HEK293 (cell line): ENCODE measurements around the gene SLC37A2.
A peak's percentile ranks its signal among the peaks of the same experiment; 100 is the strongest.
"Not testable (repeated sequence)": the region's sequence is repeated elsewhere in the genome, so short reads cannot be mapped to it uniquely, and the experiment has no call there.

ENCODE experiments used
- CTCF ChIA-PET: fragments of 350-600 bp; formaldehyde crosslinking; extraction: SDS; loops from one replicate; lab custom pipeline; 2021; ENCODE audit warnings: antibody characterized with exemption; lab: Yijun Ruan, JAX
- POLR2A ChIA-PET: fragments of 300-600 bp; formaldehyde crosslinking; extraction: SDS; loops from one replicate; lab custom pipeline; 2020; ENCODE audit warnings: antibody characterized with exemption, inconsistent platforms; lab: Yijun Ruan, JAX
- H3K27ac ChIP-seq: fragments of 200-500 bp; sonication (Bioruptor generic); 2 replicates; pipeline ENCODE4 v1.5.1; 2014; ENCODE audit warnings: low read depth, low read length, control low read depth, inconsistent platforms; ENCODE audit errors: extremely low read depth
- H3K36me3 ChIP-seq, 2 experiments: fragments of 200-500 bp in 1 of 2; sonication (Bioruptor generic) in 1 of 2; 1 replicate in 1 of 2; 2 replicates in 1 of 2; pipeline ENCODE4 v1.5.1; 2014 to 2017; ENCODE audit warnings: inconsistent platforms in 2 of 2, low read length in 2 of 2; ENCODE audit not compliant: control insufficient read depth in 2 of 2, insufficient read depth in 1 of 2
- H3K4me1 ChIP-seq: fragments of 200-500 bp; sonication (Bioruptor generic); 2 replicates; pipeline ENCODE4 v1.5.1; 2014; ENCODE audit warnings: mild to moderate bottlenecking, low read length, inconsistent platforms; ENCODE audit not compliant: control insufficient read depth, insufficient read depth
- H3K4me3 ChIP-seq: 2 replicates; pipeline ENCODE4 v1.5.1; 2011; ENCODE audit warnings: low read depth, mild to moderate bottlenecking, control low read depth, low read length, moderate library complexity
- H3K9me3 ChIP-seq: fragments of 200-500 bp; sonication (Bioruptor generic); 2 replicates; pipeline ENCODE4 v1.5.1; 2014; ENCODE audit warnings: low read depth, low read length, inconsistent platforms; ENCODE audit not compliant: control insufficient read depth, insufficient read depth
- BCL11A ChIP-seq: fragments of 450-650 bp; formaldehyde crosslinking; IDR thresholded peaks from 2 replicates; pipeline ENCODE4 v1.5.1; 2016; ENCODE audit warnings: low read depth, missing biosample characterization, missing genetic modification characterization
- EGR2 ChIP-seq: fragments of 450-650 bp; formaldehyde crosslinking; IDR thresholded peaks from 2 replicates; pipeline ENCODE4 v1.5.1; 2016; ENCODE audit warnings: low read depth, missing biosample characterization, missing genetic modification characterization
- GLIS2 ChIP-seq: fragments of 450-650 bp; formaldehyde crosslinking; IDR thresholded peaks from 2 replicates; pipeline ENCODE4 v1.5.1; 2016; ENCODE audit warnings: missing biosample characterization, missing genetic modification characterization
- HOXA7 ChIP-seq: sonication (generic); formaldehyde crosslinking; IDR thresholded peaks from 2 replicates; pipeline ENCODE4 v1.8.1; 2022; ENCODE audit warnings: missing genetic modification reagents, borderline replicate concordance
- SP2 ChIP-seq: fragments of 450-650 bp; formaldehyde crosslinking; IDR thresholded peaks from 2 replicates; pipeline ENCODE4 v1.5.1; 2016; ENCODE audit warnings: missing biosample characterization, missing genetic modification characterization
- YY1 ChIP-seq: fragments of 450-650 bp; formaldehyde crosslinking; IDR thresholded peaks from 2 replicates; pipeline ENCODE4 v1.5.1; 2018; ENCODE audit warnings: missing biosample characterization, missing genetic modification characterization
- ZBTB21 ChIP-seq: fragments of 450-650 bp; formaldehyde crosslinking; IDR thresholded peaks from 2 replicates; pipeline ENCODE4 v1.5.1; 2017; ENCODE audit warnings: missing biosample characterization, missing genetic modification characterization
- ZBTB48 ChIP-seq: fragments of 450-650 bp; formaldehyde crosslinking; IDR thresholded peaks from 2 replicates; pipeline ENCODE4 v1.5.1; 2016; ENCODE audit warnings: missing biosample characterization, missing genetic modification characterization
- ZNF138 ChIP-seq: fragments of 450-650 bp; formaldehyde crosslinking; IDR thresholded peaks from 2 replicates; pipeline ENCODE4 v1.5.1; 2016; ENCODE audit warnings: missing biosample characterization, missing genetic modification characterization, borderline replicate concordance
- ZNF223 ChIP-seq: fragments of 450-650 bp; formaldehyde crosslinking; IDR thresholded peaks from 2 replicates; pipeline ENCODE4 v1.5.1; 2016; ENCODE audit warnings: missing biosample characterization, missing genetic modification characterization
- ZNF24 ChIP-seq: fragments of 450-650 bp; formaldehyde crosslinking; IDR thresholded peaks from 2 replicates; pipeline ENCODE4 v1.5.1; 2016; ENCODE audit warnings: missing biosample characterization, missing genetic modification characterization
- ZNF548 ChIP-seq: fragments of 450-650 bp; formaldehyde crosslinking; IDR thresholded peaks from 2 replicates; pipeline ENCODE4 v1.5.1; 2016; ENCODE audit warnings: missing biosample characterization, missing genetic modification characterization
- ZNF707 ChIP-seq: fragments of 450-650 bp; formaldehyde crosslinking; IDR thresholded peaks from 2 replicates; pipeline ENCODE4 v1.5.1; 2016; ENCODE audit warnings: missing biosample characterization, missing genetic modification characterization
- ZNF792 ChIP-seq: fragments of 450-650 bp; formaldehyde crosslinking; IDR thresholded peaks from 2 replicates; pipeline ENCODE4 v1.5.1; 2016; ENCODE audit warnings: missing biosample characterization, missing genetic modification characterization
- TF ChIP-seq, protein P1 (sequence below): fragments of 450-650 bp; formaldehyde crosslinking; IDR thresholded peaks from 2 replicates; pipeline ENCODE4 v1.5.1; 2016; ENCODE audit warnings: missing biosample characterization, missing genetic modification characterization
- TF ChIP-seq, protein P2 (sequence below): fragments of 450-650 bp; formaldehyde crosslinking; IDR thresholded peaks from 2 replicates; pipeline ENCODE4 v1.5.1; 2017; ENCODE audit warnings: missing biosample characterization, missing genetic modification characterization

The SLC37A2 gene

DNA sequence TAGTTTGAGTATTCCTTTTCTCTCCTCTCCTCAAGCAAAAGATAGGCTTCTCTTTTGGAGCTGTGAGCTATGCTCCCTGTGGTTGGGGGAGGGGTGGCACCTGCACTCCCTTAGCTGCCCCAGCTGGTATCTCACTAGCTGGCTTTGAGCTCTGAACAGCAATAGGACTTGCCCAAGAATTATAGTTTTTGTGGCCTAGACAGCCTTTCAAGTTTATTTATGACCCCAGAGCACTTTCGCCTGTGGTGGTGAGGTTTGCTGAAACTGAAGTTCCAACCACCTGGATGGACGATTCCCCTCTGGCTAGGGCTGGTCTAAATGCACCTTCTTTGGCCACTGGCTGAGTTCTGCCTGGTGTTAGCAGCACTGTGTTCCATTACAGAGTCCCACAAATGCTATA, 37.1 kb upstream of the SLC37A2 start:
- H3K36me3 ChIP-seq, result peaks cover 0 to 3% of the 10 kb centered on the region in 2 experiments; a peak in 1 of 3 replicates
- ChIA-PET POLR2A (interaction anchor here (0.5 kb wide), 1 partner anchor 500 kb away, joined by 4 read pairs; no protein-coding TSS in a partner anchor), CTCF (no interaction called here)
- H3K9me3 ChIP-seq, result no peaks in the 10 kb centered on the region
- H3K4me3 ChIP-seq, result no peak overlapping the region
- H3K4me1 ChIP-seq, result no peaks in the 10 kb centered on the region
- H3K27ac ChIP-seq, result no peak overlapping the region
- TF ChIP-seq, protein P1, sequence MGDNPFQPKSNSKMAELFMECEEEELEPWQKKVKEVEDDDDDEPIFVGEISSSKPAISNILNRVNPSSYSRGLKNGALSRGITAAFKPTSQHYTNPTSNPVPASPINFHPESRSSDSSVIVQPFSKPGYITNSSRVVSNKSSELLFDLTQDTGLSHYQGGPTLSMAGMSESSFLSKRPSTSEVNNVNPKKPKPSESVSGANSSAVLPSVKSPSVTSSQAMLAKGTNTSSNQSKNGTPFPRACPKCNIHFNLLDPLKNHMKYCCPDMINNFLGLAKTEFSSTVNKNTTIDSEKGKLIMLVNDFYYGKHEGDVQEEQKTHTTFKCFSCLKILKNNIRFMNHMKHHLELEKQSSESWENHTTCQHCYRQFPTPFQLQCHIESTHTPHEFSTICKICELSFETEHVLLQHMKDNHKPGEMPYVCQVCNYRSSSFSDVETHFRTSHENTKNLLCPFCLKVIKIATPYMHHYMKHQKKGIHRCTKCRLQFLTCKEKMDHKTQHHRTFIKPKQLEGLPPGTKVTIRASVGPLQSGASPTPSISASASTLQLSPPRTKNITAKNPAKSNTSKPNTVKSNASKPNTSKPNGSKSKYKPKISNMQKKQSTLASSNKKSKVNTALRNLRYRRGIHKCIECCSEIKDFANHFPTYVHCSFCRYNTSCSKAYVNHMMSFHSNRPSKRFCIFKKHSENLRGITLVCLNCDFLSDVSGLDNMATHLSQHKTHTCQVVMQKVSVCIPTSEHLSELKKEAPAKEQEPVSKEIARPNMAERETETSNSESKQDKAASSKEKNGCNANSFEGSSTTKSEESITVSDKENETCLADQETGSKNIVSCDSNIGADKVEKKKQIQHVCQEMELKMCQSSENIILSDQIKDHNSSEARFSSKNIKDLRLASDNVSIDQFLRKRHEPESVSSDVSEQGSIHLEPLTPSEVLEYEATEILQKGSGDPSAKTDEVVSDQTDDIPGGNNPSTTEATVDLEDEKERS (tag by site-specific recombination), result no peak
- TF ChIP-seq, all 188 proteins: peak for 0

DNA sequence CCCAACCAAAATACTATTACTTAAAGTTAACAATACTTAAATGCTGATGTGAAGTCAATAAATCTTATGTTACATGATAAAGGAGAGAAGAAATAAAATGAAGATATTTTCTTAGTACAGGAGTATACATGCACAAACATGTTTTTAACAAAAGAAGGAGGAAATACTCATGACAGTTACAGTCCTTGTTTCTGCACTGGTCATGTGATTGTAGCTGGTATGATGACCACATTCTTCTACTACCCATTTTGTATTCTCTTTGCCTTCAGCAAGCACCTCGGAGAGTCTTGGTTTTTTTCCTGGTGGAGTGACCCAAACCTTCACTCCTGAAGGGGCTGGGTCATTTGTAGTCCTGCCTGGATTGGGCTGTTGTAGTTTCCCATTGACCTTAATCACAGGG, 33.7 kb upstream of the SLC37A2 start:
- H3K36me3 ChIP-seq, CTCF ChIA-PET, H3K9me3 ChIP-seq, POLR2A ChIA-PET, H3K4me3 ChIP-seq, H3K4me1 ChIP-seq, H3K27ac ChIP-seq: not testable (repeated sequence)

DNA sequence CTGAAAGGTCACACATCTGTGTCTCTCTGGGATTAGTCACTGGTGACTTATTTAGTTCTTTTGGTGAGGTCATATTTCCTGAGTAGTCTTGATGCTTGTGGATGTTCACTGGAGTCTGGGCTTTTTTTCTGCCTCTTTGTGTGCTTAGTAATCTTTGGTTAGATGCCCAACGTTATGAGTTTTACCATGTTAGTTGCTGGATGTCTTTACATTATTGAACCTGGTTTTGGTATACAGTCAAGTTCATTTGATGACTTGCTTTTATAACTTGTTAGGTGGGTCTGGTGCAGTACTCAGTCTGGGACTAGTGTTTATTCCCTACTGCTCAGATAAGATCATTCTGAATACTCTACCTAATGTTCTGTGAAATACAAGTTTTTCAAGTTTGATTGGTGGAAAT, 26.2 kb upstream of the SLC37A2 start:
- Histone ChIP-seq H3K36me3 (peaks cover 0 to 16% of the 10 kb centered on the region in 2 experiments; a peak in 1 of 3 replicates), H3K4me1 (no peaks in the 10 kb centered on the region), H3K27ac (no peak overlapping the region), H3K9me3 (no peaks in the 10 kb centered on the region), H3K4me3 (no peak overlapping the region)
- ChIA-PET CTCF (no interaction called here), POLR2A (no interaction called here)
- no peak for TF ChIP-seq ZNF24 (tag by site-specific recombination)
- TF ChIP-seq ZBTB21 (tag by site-specific recombination), result 0 out of 2 replicates have a peak, but pooled peaks have one; percentile 27
- TF ChIP-seq, all 188 proteins: peak for 1

DNA sequence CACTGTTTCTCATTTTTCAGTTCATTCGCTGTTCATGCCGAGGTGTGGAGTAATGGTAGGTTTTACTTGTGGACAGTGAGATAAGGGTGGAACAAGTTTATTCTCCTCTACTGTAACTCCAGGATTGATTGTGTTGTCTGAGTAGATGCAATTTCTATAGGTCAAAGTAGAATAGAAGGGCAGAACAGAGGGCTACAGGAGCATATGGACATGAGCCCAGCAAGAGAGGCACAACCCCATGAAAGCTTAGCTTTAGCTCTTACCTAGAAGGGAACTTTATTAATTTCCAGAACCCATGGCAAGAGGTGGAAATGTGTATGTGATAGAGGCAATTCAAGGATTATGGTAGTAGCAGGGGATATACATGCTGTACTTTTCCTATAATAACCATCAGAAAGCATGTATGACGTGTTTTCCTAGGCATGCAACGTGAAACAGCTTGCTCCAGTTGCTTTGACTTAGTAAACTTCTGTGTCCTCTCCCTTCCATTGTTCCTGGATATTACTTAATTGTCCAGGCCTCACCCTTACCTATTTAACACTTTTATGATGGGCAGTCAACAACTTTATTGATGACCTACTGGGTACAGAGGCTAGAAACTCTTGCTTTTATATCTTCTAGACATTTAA, 13.8 kb upstream of the SLC37A2 start:
- Histone ChIP-seq H3K9me3 (no peaks in the 10 kb centered on the region), H3K36me3 (peaks cover 0 to 8% of the 10 kb centered on the region in 2 experiments; a peak in 1 of 3 replicates), H3K4me3 (no peak overlapping the region), H3K4me1 (no peaks in the 10 kb centered on the region), H3K27ac (no peak overlapping the region)
- POLR2A ChIA-PET, result no interaction called here
- CTCF ChIA-PET, result interaction anchor here (0.6 kb wide), 1 partner anchor 249 kb away, joined by 3 read pairs; no protein-coding TSS in a partner anchor
- TF ChIP-seq ZNF223 (no peak), ZNF138 (no peak), HOXA7 (CRISPR knock-in tag) (no peak)

DNA sequence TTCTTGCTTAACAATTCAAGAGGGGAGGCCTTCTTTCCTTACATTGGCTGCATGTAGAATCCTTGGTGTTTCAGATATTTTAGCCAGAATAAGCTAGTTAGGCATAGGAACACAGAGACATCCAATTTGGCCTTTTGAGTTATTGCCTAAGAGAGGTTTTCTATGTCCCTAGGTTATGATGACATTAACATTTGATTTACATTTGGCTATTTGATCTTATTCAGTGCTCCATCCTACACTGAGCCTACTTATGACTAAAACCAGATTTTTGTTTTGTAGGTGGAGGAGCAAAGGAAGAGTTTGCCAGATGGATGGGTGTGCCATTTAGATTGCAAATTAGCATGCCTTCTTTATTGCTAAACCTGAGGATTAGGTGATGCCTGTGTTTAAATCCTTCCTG, 11.1 kb upstream of the SLC37A2 start:
- POLR2A ChIA-PET, result no interaction called here
- TF ChIP-seq ZNF707 (tag by site-specific recombination) (no peak), SP2 (tag by site-specific recombination) (no peak), ZNF548 (no peak), ZNF792 (tag by site-specific recombination) (no peak), YY1 (no peak), EGR2 (no peak), ZNF138 (no peak), ZBTB48 (no peak), GLIS2 (tag by site-specific recombination) (no peak), BCL11A (tag by site-specific recombination) (no peak)
- TF ChIP-seq, protein P2, sequence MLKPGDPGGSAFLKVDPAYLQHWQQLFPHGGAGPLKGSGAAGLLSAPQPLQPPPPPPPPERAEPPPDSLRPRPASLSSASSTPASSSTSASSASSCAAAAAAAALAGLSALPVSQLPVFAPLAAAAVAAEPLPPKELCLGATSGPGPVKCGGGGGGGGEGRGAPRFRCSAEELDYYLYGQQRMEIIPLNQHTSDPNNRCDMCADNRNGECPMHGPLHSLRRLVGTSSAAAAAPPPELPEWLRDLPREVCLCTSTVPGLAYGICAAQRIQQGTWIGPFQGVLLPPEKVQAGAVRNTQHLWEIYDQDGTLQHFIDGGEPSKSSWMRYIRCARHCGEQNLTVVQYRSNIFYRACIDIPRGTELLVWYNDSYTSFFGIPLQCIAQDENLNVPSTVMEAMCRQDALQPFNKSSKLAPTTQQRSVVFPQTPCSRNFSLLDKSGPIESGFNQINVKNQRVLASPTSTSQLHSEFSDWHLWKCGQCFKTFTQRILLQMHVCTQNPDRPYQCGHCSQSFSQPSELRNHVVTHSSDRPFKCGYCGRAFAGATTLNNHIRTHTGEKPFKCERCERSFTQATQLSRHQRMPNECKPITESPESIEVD (tag by site-specific recombination), result no peak
- H3K4me3 ChIP-seq, result no peak overlapping the region
- H3K9me3 ChIP-seq, result no peaks in the 10 kb centered on the region
- H3K36me3 ChIP-seq, result peaks cover 0 to 8% of the 10 kb centered on the region in 2 experiments; a peak in 1 of 3 replicates
- no peaks in the 10 kb centered on the region for H3K4me1 ChIP-seq
- H3K27ac ChIP-seq, result no peak overlapping the region
- CTCF ChIA-PET, result no interaction called here
